Measurements from ENCODE around the gene ROPN1L.

- TF ChIP-seq TAF1 (IDR thresholded peaks at IDR 0.05; ENCODE audit: low read depth), result no peak
- no peak for TF ChIP-seq EZH2 (IDR thresholded peaks at IDR 0.05; ENCODE audit: borderline replicate concordance, insufficient read depth, low read length, poor library complexity, severe bottlenecking)
- TF ChIP-seq CTCF (IDR thresholded peaks at IDR 0.05; ENCODE audit: poor library complexity, severe bottlenecking), result no peak
Observed at GRCh38 chr5:10509575-10509974, 67.9 kb downstream of the ROPN1L start.
